Breast epithelium (tissue), 4 donors: ENCODE measurements around the gene RIN2. TPM values are rescaled to one million over a fixed set of nuclear protein-coding genes. Genes with fewer than 3 reads are reported as not detected.

ENCODE experiments used
- DNase-seq, 2 donors: peaks; one replicate each; pipeline ENCODE4 v3.0.0-alpha.2; 2019; ENCODE audit warnings: low spot score in 2 of 2
- H3K27ac ChIP-seq, 2 donors: fragments of 200-600 bp; sonication (generic) in 1 of 2; one replicate each; pipeline ENCODE4 v1.5.1; 2016 to 2019; ENCODE audit warnings: mild to moderate bottlenecking in 1 of 2
- H3K27me3 ChIP-seq, 2 donors: fragments of 200-600 bp; sonication (generic) in 1 of 2; one replicate each; pipeline versions ENCODE4 v1.5.1 to v1.6.0; 2017 to 2019; ENCODE audit warnings: control low read depth in 1 of 2, mild to moderate bottlenecking in 1 of 2
- H3K36me3 ChIP-seq: fragments of 200-600 bp; one replicate; pipeline ENCODE4 v1.5.1; 2019
- H3K4me1 ChIP-seq, 2 donors: fragments of 200-600 bp; sonication (generic); one replicate each; pipeline ENCODE4 v1.5.1; 2016 to 2019; ENCODE audit warnings: control low read depth in 1 of 2
- H3K4me3 ChIP-seq, 3 donors: fragments of 200-600 bp; sonication (generic); 1 replicate in 2 of 3; 2 replicates in 1 of 3; pipeline ENCODE4 v1.5.1; 2016 to 2019; ENCODE audit warnings: mild to moderate bottlenecking in 3 of 3, moderate library complexity in 2 of 3
- H3K9me3 ChIP-seq, 2 donors: fragments of 200-600 bp; sonication (generic) in 1 of 2; one replicate each; pipeline ENCODE4 v1.5.1; 2016 to 2019; ENCODE audit warnings: control low read depth in 1 of 2
- POLR2A ChIP-seq: fragments of 450-650 bp; IDR thresholded peaks from one replicate; pipeline ENCODE4 v1.6.1; 2016; ENCODE audit warnings: antibody characterized with exemption, mild to moderate bottlenecking, moderate library complexity
- POLR2AphosphoS5 ChIP-seq, 3 donors: sonication (generic); formaldehyde crosslinking; IDR thresholded peaks; one replicate each; pipeline ENCODE4 v1.6.1; 2017; ENCODE audit warnings: antibody characterized with exemption in 3 of 3
- intact Hi-C: fragments of 100-400 bp; cut with DNase I; formaldehyde crosslinking; loops from one replicate; pipeline ENCODE4 v1.15.1; 2023; ENCODE audit warnings: low total_unique reads
- total RNA-seq, 3 donors: library from RNA; depleted of rRNA; stranded (reverse); fragments of >200 nt; gene quantifications; one replicate each; pipeline ENCODE4 v1.1.0, GENCODE V29; 2016
- TF ChIP-seq, protein P1 (sequence below), 3 donors: fragments of 450-650 bp; IDR thresholded peaks; one replicate each; pipeline ENCODE4 v1.5.1; 2016 to 2017; ENCODE audit warnings: antibody characterized with exemption in 3 of 3, mild to moderate bottlenecking in 3 of 3, moderate library complexity in 3 of 3

The RIN2 gene, protein sequence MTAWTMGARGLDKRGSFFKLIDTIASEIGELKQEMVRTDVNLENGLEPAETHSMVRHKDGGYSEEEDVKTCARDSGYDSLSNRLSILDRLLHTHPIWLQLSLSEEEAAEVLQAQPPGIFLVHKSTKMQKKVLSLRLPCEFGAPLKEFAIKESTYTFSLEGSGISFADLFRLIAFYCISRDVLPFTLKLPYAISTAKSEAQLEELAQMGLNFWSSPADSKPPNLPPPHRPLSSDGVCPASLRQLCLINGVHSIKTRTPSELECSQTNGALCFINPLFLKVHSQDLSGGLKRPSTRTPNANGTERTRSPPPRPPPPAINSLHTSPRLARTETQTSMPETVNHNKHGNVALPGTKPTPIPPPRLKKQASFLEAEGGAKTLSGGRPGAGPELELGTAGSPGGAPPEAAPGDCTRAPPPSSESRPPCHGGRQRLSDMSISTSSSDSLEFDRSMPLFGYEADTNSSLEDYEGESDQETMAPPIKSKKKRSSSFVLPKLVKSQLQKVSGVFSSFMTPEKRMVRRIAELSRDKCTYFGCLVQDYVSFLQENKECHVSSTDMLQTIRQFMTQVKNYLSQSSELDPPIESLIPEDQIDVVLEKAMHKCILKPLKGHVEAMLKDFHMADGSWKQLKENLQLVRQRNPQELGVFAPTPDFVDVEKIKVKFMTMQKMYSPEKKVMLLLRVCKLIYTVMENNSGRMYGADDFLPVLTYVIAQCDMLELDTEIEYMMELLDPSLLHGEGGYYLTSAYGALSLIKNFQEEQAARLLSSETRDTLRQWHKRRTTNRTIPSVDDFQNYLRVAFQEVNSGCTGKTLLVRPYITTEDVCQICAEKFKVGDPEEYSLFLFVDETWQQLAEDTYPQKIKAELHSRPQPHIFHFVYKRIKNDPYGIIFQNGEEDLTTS
- 100 to 1,000 TPM in 2 of 3 donors, 10 to 100 TPM in 1; 82.7 to 114 (median 104) TPM for total RNA-seq

DNA sequence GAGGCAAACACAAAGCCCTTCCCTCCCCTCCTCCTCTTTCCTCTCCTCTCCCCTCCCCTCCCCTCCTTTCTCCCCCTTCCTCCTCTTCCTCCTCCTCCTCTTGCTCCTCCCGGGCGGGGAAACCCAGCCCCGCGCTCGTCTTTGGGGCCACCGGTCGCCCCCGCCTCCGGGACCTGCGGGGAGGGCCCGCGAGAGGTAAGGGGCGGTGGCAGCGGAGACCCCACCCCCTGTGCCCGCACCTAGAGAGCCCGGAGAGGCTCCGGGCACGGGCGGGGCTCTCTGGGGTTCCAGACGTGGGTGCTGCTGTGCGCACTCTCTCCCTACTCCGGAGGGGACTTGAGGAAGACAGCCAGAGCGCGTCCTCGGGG lies at the start of gene RIN2:
Gene RIN2 (plus strand): TSS at position 126 of the 368 bp plus-strand sequence. CDS start 131,344 bp downstream, outside the sequence.
- Histone ChIP-seq H3K36me3 (no peaks in the 10 kb centered on the region), H3K9me3 (no peaks in the 10 kb centered on the region), H3K4me3 (peak within 1 kb of the TSS; percentile 66 to 94 (median 81)), H3K27ac (peak within 1 kb of the TSS; percentile 92 to 96), H3K4me1 (peaks cover 3 to 8% of the 10 kb centered on the region in 2 donors), H3K27me3 (no peaks in the 10 kb centered on the region)
- DNase-seq = no peak
- TF ChIP-seq POLR2AphosphoS5 (IDR thresholded peaks at IDR 0.05) (no peak), POLR2A (peak; percentile 49)
- intact Hi-C loops = no loop called here

DNA sequence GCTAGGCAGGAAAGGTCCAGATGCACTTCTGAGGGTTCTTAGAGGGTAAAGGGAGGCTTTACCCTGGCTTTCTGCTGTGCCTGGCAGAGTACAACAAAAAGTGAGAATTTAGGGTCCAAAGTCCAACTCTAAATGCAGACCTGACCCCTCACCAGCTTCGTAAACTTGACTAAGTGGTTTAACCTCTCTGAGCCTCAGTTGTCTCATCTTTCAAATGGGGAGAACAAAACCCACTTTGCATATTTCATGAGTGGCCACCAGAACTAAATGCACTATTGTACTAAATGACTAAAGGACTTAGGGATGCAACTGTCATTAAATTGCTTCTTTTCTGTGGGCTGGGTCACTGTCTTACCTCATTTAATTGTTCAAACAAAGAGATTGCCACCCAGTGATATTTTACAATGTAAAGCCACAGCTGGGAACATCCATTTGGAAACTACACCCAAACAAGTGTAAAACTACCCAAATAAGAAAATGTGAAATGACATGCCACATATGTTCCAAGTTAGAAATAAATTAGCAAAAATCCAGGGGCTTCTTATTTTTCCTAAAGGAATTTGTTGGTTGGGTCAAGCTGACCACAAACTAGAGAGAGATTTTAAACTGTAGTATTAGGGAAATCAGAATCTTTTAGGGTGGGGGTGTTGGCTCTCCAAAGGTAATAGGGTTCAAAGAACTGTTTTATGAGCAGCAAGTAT lies 48.3 kb upstream of the RIN2 start:
- H3K36me3 ChIP-seq = no peaks in the 10 kb centered on the region
- H3K27me3 ChIP-seq = no peaks in the 10 kb centered on the region
- TF ChIP-seq POLR2AphosphoS5 (IDR thresholded peaks at IDR 0.05) (no peak), POLR2A (no peak)
- TF ChIP-seq, protein P1, sequence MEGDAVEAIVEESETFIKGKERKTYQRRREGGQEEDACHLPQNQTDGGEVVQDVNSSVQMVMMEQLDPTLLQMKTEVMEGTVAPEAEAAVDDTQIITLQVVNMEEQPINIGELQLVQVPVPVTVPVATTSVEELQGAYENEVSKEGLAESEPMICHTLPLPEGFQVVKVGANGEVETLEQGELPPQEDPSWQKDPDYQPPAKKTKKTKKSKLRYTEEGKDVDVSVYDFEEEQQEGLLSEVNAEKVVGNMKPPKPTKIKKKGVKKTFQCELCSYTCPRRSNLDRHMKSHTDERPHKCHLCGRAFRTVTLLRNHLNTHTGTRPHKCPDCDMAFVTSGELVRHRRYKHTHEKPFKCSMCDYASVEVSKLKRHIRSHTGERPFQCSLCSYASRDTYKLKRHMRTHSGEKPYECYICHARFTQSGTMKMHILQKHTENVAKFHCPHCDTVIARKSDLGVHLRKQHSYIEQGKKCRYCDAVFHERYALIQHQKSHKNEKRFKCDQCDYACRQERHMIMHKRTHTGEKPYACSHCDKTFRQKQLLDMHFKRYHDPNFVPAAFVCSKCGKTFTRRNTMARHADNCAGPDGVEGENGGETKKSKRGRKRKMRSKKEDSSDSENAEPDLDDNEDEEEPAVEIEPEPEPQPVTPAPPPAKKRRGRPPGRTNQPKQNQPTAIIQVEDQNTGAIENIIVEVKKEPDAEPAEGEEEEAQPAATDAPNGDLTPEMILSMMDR (IDR thresholded peaks at IDR 0.05) = no peak
- no peak for DNase-seq
- H3K27ac ChIP-seq = no peak overlapping the region
- H3K9me3 ChIP-seq = no peaks in the 10 kb centered on the region
- H3K4me3 ChIP-seq = no peak overlapping the region
- intact Hi-C loops = no loop called here
- no peaks in the 10 kb centered on the region for H3K4me1 ChIP-seq

DNA sequence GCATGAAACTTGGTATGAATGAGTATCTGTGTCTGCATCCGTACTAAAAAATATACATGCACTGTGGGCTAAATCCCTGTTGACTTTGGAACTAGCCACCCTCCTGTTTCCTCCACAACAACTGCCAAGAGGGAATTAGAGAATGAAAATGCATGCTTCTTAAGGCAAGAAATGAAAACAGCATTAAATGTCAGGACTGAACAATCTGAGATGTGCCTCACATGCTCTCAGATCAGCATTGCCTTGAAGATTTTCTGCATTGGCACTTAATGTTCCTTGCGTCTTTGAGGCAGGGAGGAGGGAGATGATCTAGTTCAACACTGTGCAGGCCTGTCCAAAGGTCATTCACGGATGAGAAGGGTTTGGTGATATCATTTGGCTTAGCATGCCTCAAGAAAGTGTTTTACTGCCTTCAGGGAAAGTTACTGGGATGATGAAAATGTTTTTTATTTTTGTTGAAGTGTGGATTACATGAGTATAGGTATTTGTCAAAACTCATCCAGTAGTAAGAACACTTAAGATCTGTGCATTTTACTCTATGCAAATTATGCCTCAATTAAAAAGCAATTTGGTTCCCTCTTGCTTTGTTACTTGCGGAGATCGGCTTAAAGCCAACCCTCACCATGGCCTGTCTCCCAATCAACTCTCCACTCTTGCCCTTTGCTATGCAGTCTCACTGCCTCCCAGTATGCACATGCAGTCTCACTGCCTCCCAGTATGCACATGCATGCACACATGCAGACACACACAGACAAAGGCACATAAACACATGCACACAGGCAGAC lies 47.5 kb upstream of the RIN2 start:
- Histone ChIP-seq H3K27ac (no peak overlapping the region), H3K9me3 (no peaks in the 10 kb centered on the region), H3K36me3 (no peaks in the 10 kb centered on the region), H3K27me3 (no peaks in the 10 kb centered on the region), H3K4me3 (no peak overlapping the region), H3K4me1 (no peaks in the 10 kb centered on the region)
- TF ChIP-seq, protein P1 (IDR thresholded peaks at IDR 0.05) = no peak
- TF ChIP-seq POLR2A = no peak
- TF ChIP-seq POLR2AphosphoS5 (IDR thresholded peaks at IDR 0.05) = no peak
- DNase-seq = no peak
- intact Hi-C loops = no loop called here

DNA sequence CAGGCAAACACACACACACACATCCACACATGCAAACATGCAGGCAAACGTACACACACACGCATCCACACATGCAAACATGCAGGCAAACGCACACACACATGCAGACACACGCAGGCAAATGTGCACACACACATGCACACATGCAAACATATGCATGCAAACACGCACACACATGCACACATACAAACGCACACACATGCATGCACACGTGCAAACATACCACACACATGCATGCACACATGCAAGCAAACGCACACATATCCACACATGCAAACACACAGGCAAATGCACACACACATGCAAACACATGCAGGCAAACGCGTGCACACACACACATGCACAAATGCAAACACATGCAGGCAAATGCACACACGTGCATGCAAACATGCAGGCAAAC lies 46.9 kb upstream of the RIN2 start:
- intact Hi-C loops = no loop called here

More for the DNA sequence above, 46.9 kb upstream of the RIN2 start:
- no peak for DNase-seq
- TF ChIP-seq POLR2A (no peak), POLR2AphosphoS5 (IDR thresholded peaks at IDR 0.05) (no peak)
- TF ChIP-seq, protein P1 (IDR thresholded peaks at IDR 0.05) = no peak
- Histone ChIP-seq H3K4me3 (no peak overlapping the region), H3K4me1 (no peaks in the 10 kb centered on the region), H3K9me3 (no peaks in the 10 kb centered on the region), H3K27ac (no peak overlapping the region), H3K36me3 (no peaks in the 10 kb centered on the region), H3K27me3 (no peaks in the 10 kb centered on the region)
